ENCODE data around the gene TMEM269.
A peak's percentile ranks its signal among the peaks of the same experiment; 100 is the strongest.

Gene TMEM269

GRCh38 chr1:42784946-42785693, at the start of gene TMEM269:
Gene TMEM269 (plus strand): TSS chr1:42784991. CDS start chr1:42789894, 4,903 bp downstream.
- TF ChIP-seq CTCF (IDR thresholded peaks at IDR 0.05): no peak

GRCh38 chr1:42735056-42735455, 49.7 kb upstream of the TMEM269 start:
- no peak for TF ChIP-seq CTCF (IDR thresholded peaks at IDR 0.05)

GRCh38 chr1:42735477-42736105, 49.2 kb upstream of the TMEM269 start:
- TF ChIP-seq CTCF (IDR thresholded peaks at IDR 0.05): no peak

- no peak for TF ChIP-seq CTCF (IDR thresholded peaks at IDR 0.05)
Observed at GRCh38 chr1:42736152-42736551, 48.6 kb upstream of the TMEM269 start.

GRCh38 chr1:42736571-42737200, 48.1 kb upstream of the TMEM269 start:
- no peak for TF ChIP-seq CTCF (IDR thresholded peaks at IDR 0.05)

GRCh38 chr1:42737257-42737656, 47.5 kb upstream of the TMEM269 start:
- peak; percentile 41; the same call in 1 of the 2 replicates for TF ChIP-seq CTCF (IDR thresholded peaks at IDR 0.05)

- TF ChIP-seq CTCF (IDR thresholded peaks at IDR 0.05): no peak
Observed at GRCh38 chr1:42737986-42738677, 46.7 kb upstream of the TMEM269 start.
